LNCaP clone FGC (cell line): ENCODE results near the gene CEP83.
"Not testable (repeated sequence)": the region's sequence is repeated elsewhere in the genome, so short reads cannot be mapped to it uniquely, and the experiment has no call there.

Source experiments
- DNase-seq: peaks from one replicate; pipeline ENCODE4 v3.0.0-alpha.2; 2011; ENCODE audit warnings: low read depth
- H3K4me3 ChIP-seq: 2 replicates; pipeline ENCODE4 v1.5.1; 2011; ENCODE audit warnings: mild to moderate bottlenecking, low read depth, low read length, control low read depth
- CTCF ChIP-seq: IDR thresholded peaks from 2 replicates; pipeline ENCODE4 v1.5.1; 2012; ENCODE audit warnings: mild to moderate bottlenecking; ENCODE audit not compliant: control insufficient read depth, insufficient read depth; ENCODE audit errors: extremely low read depth

CEP83 gene

GRCh38 chr12:94326234-94326633, 133.4 kb downstream of the CEP83 start:
- TF ChIP-seq CTCF, result no peak

GRCh38 chr12:94322346-94322745, 137.3 kb downstream of the CEP83 start:
- DNase-seq, result no peak
- no peak for TF ChIP-seq CTCF
- H3K4me3 ChIP-seq, result no peak overlapping the region

More at GRCh38 chr12:94326234-94326633, 133.4 kb downstream of the CEP83 start:
- no peak overlapping the region for H3K4me3 ChIP-seq
- DNase-seq, result no peak

GRCh38 chr12:94320109-94320508, 139.6 kb downstream of the CEP83 start:
- no peak overlapping the region for H3K4me3 ChIP-seq
- no peak for TF ChIP-seq CTCF
- DNase-seq, result no peak

DNA sequence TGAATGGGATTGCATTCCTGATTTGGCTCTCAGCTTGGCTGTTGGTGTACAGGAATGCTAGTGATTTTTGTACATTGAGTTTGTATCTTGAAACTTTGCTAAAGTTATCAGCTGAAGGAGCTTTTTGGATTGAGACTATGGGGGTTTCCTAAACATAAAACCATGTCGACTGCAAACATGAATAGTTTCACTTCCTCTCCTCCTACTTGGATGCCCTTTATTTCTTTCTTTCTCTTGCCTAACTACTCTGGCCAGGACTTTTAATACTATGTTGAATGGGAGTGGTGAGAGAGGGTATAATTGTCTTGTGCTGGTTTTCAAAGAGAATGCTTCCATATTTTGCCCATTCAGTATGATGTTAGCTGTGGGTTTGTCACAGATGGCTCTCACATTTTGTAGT, 141.5 kb downstream of the CEP83 start:
- DNase-seq, result no peak
- no peak for TF ChIP-seq CTCF
- no peak overlapping the region for H3K4me3 ChIP-seq

- DNase-seq, H3K4me3 ChIP-seq: not testable (repeated sequence)
These were observed 143.1 kb downstream of the CEP83 start for GRCh38 chr12:94316600-94316999.

DNA sequence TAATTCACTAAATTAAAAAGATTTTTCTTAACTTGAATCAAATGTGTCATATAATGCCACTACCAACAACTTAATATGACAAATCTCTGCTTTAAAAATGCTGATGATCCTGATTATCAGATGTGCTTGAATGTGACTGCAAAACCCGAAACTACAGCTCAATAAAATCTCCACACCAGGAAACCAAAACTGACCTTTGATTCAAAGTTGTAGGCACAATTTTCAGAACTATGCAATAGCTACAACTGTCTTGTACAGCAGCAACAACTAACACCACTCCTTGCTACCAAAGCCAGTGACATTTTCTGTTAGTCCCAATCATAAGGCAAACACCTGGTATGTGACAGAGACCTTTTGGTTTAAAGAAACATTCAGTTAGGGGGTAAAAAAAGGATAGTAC, 147.3 kb downstream of the CEP83 start:
- H3K4me3 ChIP-seq, result no peak overlapping the region
- DNase-seq, result no peak
- TF ChIP-seq CTCF, result no peak

DNA sequence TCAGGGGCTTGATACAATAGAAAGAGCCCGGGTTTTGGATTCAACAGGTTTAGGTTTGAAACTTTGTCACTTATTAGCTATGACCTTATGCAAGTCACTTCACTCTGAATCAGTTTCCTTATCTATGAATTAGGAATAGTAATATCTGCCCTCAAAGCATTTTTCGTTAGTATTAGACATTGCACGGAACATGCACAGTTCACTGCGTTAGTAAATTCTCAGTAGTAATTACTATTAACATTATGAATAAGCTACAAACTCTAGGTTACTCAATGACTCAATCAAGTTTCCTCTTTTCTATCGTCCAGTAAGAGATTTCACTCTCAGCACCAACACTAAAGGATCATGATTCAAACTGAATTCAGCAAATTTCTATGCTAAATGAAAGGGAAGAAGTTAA, 150.3 kb downstream of the CEP83 start:
- TF ChIP-seq CTCF, result no peak

DNA sequence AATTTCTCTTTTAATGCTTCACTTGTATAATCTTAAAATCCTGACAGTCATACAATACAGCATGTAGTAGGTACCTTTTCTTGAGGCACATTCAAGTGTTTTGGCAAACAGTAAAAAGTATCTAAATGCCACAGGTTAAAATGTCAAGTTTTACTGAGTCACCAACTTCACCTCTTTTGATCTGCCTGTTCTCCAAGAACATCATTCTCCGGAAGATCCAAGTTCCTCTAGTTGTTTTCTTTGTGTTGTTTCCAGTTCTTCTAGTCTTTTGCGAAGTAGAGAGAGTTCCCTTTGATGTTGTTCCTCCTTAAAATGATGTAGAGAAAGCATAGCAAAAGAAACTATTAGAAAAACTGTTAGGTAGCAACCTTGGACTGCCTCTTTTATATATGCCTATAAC, 151.1 kb downstream of the CEP83 start:
- DNase-seq, result no peak
- no peak overlapping the region for H3K4me3 ChIP-seq
- TF ChIP-seq CTCF, result no peak

More for the DNA sequence above, 150.3 kb downstream of the CEP83 start:
- DNase-seq, result no peak
- no peak overlapping the region for H3K4me3 ChIP-seq
